Adipose tissue (tissue), 3 donors: ENCODE measurements around the gene FLRT2. TPM values are rescaled to one million over a fixed set of nuclear protein-coding genes. Genes with fewer than 3 reads are reported as not detected.

Experiments used
- H3K27ac ChIP-seq: one replicate; pipeline ENCODE4 v1.5.1; 2013; ENCODE audit warnings: low read depth, low read length
- WGBS, 3 donors: extraction: QIAGEN DNeasy Blood & Tissue Kit; methylation state at CpG; one replicate each; pipeline ENCODE4 v1.1.7; 2013; 5-methylcytosine and 5-hydroxymethylcytosine counted together
- polyA plus RNA-seq, 3 donors: library from polyadenylated mRNA; stranded (reverse); fragments of 200-250 nt; gene quantifications; one replicate each; pipeline ENCODE4 v1.2.3, GENCODE V29; 2013
- donor health status: healthy with polysubstance abuse.
- donor health status: Bipolar disorder and iron deficiency.
- donor health status: healthy.

FLRT2 gene
- polyA plus RNA-seq, 3 donors, result 2.8 to 22.2 (median 5.7) TPM

- H3K27ac ChIP-seq, result no peak overlapping the region
- 83 to 86% (median 86%) methylated on average over 3 of the region's 3 CpGs for WGBS, 3 donors
Measured at GRCh38 chr14:85545738-85546137, 15.8 kb downstream of the FLRT2 start.

- 63 to 81% (median 81%) methylated on average over 3 of the region's 3 CpGs for WGBS, 3 donors
- no peak overlapping the region for H3K27ac ChIP-seq
Measured at GRCh38 chr14:85546390-85546789, 16.4 kb downstream of the FLRT2 start.

- 65 to 82% (median 80%) methylated on average over 2 of the region's 2 CpGs for WGBS, 3 donors
- H3K27ac ChIP-seq, result no peak overlapping the region
Measured at GRCh38 chr14:85549697-85550096, 19.8 kb downstream of the FLRT2 start.

GRCh38 chr14:85554106-85554505, 24.2 kb downstream of the FLRT2 start:
- 58 to 75% (median 71%) methylated on average over 3 of the region's 3 CpGs for WGBS, 3 donors
- H3K27ac ChIP-seq, result no peak overlapping the region

- H3K27ac ChIP-seq, result no peak overlapping the region
- 93 to 100% (median 97%) methylated on average over 1 of the region's 1 CpG for WGBS, 3 donors
Measured at GRCh38 chr14:85556267-85556666, 26.3 kb downstream of the FLRT2 start.

- WGBS, 3 donors, result 63 to 90% (median 84%) methylated on average over 2 of the region's 2 CpGs
- H3K27ac ChIP-seq, result no peak overlapping the region
Measured at GRCh38 chr14:85558505-85558904, 28.6 kb downstream of the FLRT2 start.

- H3K27ac ChIP-seq, result no peak overlapping the region
- WGBS, 3 donors, result 67 to 89% (median 87%) methylated on average over 5 of the region's 5 CpGs
Measured at GRCh38 chr14:85562630-85563029, 32.7 kb downstream of the FLRT2 start.

- WGBS, 3 donors, result 78 to 84% (median 82%) methylated on average over 3 of the region's 3 CpGs
Measured at GRCh38 chr14:85564841-85565527, 35.0 kb downstream of the FLRT2 start.

GRCh38 chr14:85565862-85566296, 35.9 kb downstream of the FLRT2 start:
- no peak overlapping the region for H3K27ac ChIP-seq
- WGBS, 3 donors, result 53 to 70% (median 64%) methylated on average over 3 of the region's 3 CpGs

More at GRCh38 chr14:85564841-85565527, 35.0 kb downstream of the FLRT2 start:
- no peak overlapping the region for H3K27ac ChIP-seq

- no peak overlapping the region for H3K27ac ChIP-seq
- WGBS, 3 donors, result 49 to 63% (median 53%) methylated on average over 3 to 4 of the region's 4 CpGs
Measured at GRCh38 chr14:85566603-85567002, 36.7 kb downstream of the FLRT2 start.

- 46 to 68% (median 51%) methylated on average over 2 of the region's 2 CpGs for WGBS, 3 donors
- no peak overlapping the region for H3K27ac ChIP-seq
Measured at GRCh38 chr14:85572011-85572410, 42.1 kb downstream of the FLRT2 start.

GRCh38 chr14:85572845-85573244, 42.9 kb downstream of the FLRT2 start:
- H3K27ac ChIP-seq, result no peak overlapping the region

- H3K27ac ChIP-seq, result no peak overlapping the region
- 76 to 80% (median 79%) methylated on average over 4 of the region's 4 CpGs for WGBS, 3 donors
Measured at GRCh38 chr14:85573406-85573805, 43.5 kb downstream of the FLRT2 start.

GRCh38 chr14:85574853-85575616, 45.1 kb downstream of the FLRT2 start:
- 68 to 70% (median 68%) methylated on average over 3 of the region's 3 CpGs for WGBS, 3 donors
- no peak overlapping the region for H3K27ac ChIP-seq

GRCh38 chr14:85575617-85575898, 45.6 kb downstream of the FLRT2 start:
- WGBS, 3 donors, result 37 to 86% (median 77%) methylated on average over 1 of the region's 1 CpG
- no peak overlapping the region for H3K27ac ChIP-seq

- no peak overlapping the region for H3K27ac ChIP-seq
- 42 to 59% (median 51%) methylated on average over 3 of the region's 3 CpGs for WGBS, 3 donors
Measured at GRCh38 chr14:85576218-85576617, 46.3 kb downstream of the FLRT2 start.

GRCh38 chr14:85576848-85577542, 47.1 kb downstream of the FLRT2 start:
- WGBS, 3 donors, result 64 to 84% (median 82%) methylated on average over 5 of the region's 5 CpGs
- H3K27ac ChIP-seq, result no peak overlapping the region

- 55 to 83% (median 78%) methylated on average over 7 of the region's 7 CpGs for WGBS, 3 donors
- no peak overlapping the region for H3K27ac ChIP-seq
Measured at GRCh38 chr14:85577543-85578114, 47.7 kb downstream of the FLRT2 start.

- WGBS, 3 donors, result 84 to 90% (median 89%) methylated on average over 8 of the region's 8 CpGs
- no peak overlapping the region for H3K27ac ChIP-seq
Measured at GRCh38 chr14:85578357-85578756, 48.4 kb downstream of the FLRT2 start.
